Measurements from ENCODE around the gene PCDHGC5.
A peak's percentile ranks its signal among the peaks of the same experiment; 100 is the strongest.

PCDHGC5 gene

DNA sequence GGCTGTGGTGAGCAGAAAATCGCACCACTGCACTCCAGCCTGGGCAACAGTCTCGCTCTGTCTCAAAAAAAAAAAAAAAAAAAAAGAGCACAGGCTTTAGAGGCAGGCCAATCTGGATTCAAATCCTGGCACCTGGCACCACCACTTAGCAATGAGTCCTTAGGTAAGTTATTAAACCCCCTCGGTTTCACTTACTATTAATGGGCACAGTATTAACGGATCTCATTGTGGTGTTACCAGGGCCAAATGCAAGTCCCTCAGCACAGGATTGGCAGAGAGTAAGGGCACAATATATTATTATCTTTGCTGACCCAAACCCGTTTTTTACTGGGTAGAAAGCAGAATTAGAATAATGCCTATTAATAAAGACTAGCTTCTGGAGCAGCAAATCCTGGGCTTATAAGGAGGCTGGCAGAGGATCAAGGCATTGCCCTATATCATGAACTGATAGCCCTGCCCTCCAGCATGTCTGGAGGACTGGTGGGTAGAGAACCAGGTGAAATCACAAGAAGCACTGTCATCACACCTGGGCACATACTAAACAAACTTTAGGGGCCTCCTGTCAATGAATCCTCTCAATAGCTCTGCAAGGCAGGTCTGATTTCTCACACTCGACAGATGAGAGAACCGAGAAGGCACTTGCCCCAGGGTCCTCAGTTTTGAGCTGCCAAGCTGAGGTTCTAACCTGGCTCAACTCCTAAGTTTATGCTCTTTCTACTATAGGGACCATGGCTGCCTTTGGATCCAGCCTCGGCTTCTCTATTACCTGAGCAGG, 17.7 kb downstream of the PCDHGC5 start:
- peaks cover 15 to 30% of the 10 kb centered on the region in 2 donors for H3K36me3 ChIP-seq (ENCODE audit: control insufficient read depth in 2 of 2, insufficient read depth in 2 of 2, low read length in 2 of 2)
- peak overlapping the region; percentile 46 to 47 for H3K9ac ChIP-seq (ENCODE audit: low read length in 2 of 2)
- H3K9me3 ChIP-seq (ENCODE audit: control insufficient read depth in 2 of 2, low read length in 2 of 2) = no peaks in the 10 kb centered on the region
- H3K4me3 ChIP-seq (ENCODE audit: low read length in 2 of 2) = no peak overlapping the region
- peak overlapping the region; percentile 81 for H3K27ac ChIP-seq (ENCODE audit: low read length)
- peaks cover 31% of the 10 kb centered on the region for H3K4me1 ChIP-seq (ENCODE audit: control insufficient read depth, insufficient read depth, low read length)
- H3K27me3 ChIP-seq (ENCODE audit: control insufficient read depth in 1 of 2, insufficient read depth in 2 of 2, low read length in 2 of 2) = no peaks in the 10 kb centered on the region

DNA sequence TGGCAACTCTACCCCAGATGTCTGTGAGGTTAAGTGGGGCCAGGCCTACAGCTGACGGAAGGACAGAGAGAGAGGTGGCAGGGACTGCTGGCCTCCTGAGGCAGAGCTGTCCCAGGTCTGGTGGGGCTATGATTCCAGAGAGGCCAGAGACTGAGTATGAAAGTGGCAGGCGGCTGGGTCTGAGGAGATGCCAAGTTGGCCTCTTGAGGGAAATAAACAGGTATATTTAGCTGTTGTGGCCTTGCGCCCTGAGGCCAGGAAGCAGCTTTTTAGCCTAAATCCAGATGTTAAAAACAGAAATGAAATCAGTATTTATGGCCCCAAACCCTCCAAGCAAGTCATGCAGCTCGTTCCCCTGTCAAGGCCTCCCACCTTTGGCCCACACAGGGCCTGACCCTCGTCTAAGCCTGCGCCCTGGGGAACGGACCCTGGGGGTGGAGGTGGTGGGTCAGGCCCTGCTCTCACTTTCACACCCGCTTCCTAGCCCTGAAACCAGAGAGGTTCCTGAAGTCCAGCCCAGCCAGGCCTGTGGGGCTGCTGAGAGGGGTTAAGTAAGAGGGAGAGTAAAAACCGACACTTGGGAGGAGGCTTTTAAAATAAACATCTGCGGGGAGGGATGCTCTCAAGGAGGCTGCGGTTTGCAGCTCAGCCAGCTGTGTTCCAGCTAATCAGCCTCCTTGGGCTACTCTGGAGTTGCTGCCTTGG, 18.7 kb downstream of the PCDHGC5 start:
- Histone ChIP-seq H3K36me3 (ENCODE audit: control insufficient read depth in 2 of 2, insufficient read depth in 2 of 2, low read length in 2 of 2) (peaks cover 17 to 30% of the 10 kb centered on the region in 2 donors), H3K27me3 (ENCODE audit: control insufficient read depth in 1 of 2, insufficient read depth in 2 of 2, low read length in 2 of 2) (no peaks in the 10 kb centered on the region), H3K9me3 (ENCODE audit: control insufficient read depth in 2 of 2, low read length in 2 of 2) (no peaks in the 10 kb centered on the region), H3K4me1 (ENCODE audit: control insufficient read depth, insufficient read depth, low read length) (peaks cover 39% of the 10 kb centered on the region), H3K4me3 (ENCODE audit: low read length in 2 of 2) (peak overlapping the region; percentile 7 to 58), H3K27ac (ENCODE audit: low read length) (peak overlapping the region; percentile 81), H3K9ac (ENCODE audit: low read length in 2 of 2) (peak overlapping the region; percentile 46 to 47)

DNA sequence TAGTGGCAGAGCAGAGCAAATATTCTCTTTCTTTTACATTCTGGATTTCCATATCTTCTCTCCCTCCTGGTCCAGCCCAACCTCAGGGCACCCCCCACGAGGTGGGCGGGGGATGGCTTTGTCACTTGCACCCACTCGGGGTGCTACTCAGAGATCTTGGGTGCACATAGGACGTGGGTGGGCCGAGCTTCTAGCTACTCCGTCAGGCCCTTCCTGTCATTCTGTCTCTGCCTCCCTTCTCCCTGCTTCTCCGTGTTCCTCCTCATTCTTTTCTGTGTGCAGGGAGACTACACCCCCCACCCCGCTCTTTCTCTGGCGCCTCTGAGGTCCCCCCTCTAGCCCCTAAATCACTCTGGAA, 19.5 kb downstream of the PCDHGC5 start:
- peaks cover 17 to 30% of the 10 kb centered on the region in 2 donors for H3K36me3 ChIP-seq (ENCODE audit: control insufficient read depth in 2 of 2, insufficient read depth in 2 of 2, low read length in 2 of 2)
- H3K27me3 ChIP-seq (ENCODE audit: control insufficient read depth in 1 of 2, insufficient read depth in 2 of 2, low read length in 2 of 2) = no peaks in the 10 kb centered on the region
- peak overlapping the region; percentile 7 to 58 for H3K4me3 ChIP-seq (ENCODE audit: low read length in 2 of 2)
- H3K4me1 ChIP-seq (ENCODE audit: control insufficient read depth, insufficient read depth, low read length) = peaks cover 43% of the 10 kb centered on the region
- no peaks in the 10 kb centered on the region for H3K9me3 ChIP-seq (ENCODE audit: control insufficient read depth in 2 of 2, low read length in 2 of 2)
- H3K27ac ChIP-seq (ENCODE audit: low read length) = peak overlapping the region; percentile 81
- H3K9ac ChIP-seq (ENCODE audit: low read length in 2 of 2) = peak overlapping the region; percentile 5 to 46

DNA sequence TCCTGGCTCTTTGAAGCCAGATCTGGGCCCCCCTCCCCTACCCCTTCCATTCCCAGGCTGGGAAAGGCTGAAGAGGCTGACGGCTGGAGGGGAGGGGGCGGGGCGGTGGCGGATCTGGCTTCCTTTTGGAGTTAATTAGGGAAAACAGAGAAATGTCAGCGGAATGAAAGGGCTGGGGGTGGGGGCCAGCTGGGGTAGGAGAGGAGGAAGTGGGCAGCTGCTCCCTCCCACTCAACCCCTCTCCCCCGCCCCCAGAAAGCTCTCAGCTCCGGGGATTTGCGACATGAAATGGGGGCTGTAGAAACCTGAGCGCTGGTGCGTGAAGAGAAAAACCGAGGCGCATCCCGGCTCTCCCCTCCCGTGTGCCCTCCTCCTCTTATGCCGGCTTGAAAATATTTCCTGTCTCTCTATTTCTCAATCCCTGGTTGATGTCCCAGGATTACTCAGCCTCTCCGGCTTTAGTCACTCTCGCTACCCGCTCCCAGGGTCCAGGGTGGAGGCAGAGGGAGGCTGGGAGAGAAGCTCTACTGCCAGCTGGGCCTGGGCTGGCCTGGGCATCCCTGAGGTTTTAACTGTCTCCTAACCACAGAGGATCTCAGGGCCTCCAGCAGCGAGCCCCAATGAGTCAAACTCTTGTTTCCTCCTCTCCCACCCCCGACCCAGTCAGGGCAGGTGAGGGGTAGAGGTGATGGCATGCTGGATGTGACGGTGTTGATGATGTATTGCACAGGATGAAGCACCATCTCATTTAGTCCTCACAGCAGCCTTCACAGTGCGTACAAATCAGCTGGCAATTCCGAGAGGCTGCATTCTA, 20.1 kb downstream of the PCDHGC5 start:
- no peaks in the 10 kb centered on the region for H3K9me3 ChIP-seq (ENCODE audit: control insufficient read depth in 2 of 2, low read length in 2 of 2)
- H3K4me3 ChIP-seq (ENCODE audit: low read length in 2 of 2) = peak overlapping the region; percentile 28 to 58
- H3K9ac ChIP-seq (ENCODE audit: low read length in 2 of 2) = peak overlapping the region; percentile 46 to 68
- peak overlapping the region; percentile 81 for H3K27ac ChIP-seq (ENCODE audit: low read length)
- no peaks in the 10 kb centered on the region for H3K27me3 ChIP-seq (ENCODE audit: control insufficient read depth in 1 of 2, insufficient read depth in 2 of 2, low read length in 2 of 2)
- peaks cover 48% of the 10 kb centered on the region for H3K4me1 ChIP-seq (ENCODE audit: control insufficient read depth, insufficient read depth, low read length)
- H3K36me3 ChIP-seq (ENCODE audit: control insufficient read depth in 2 of 2, insufficient read depth in 2 of 2, low read length in 2 of 2) = peaks cover 17 to 28% of the 10 kb centered on the region in 2 donors

DNA sequence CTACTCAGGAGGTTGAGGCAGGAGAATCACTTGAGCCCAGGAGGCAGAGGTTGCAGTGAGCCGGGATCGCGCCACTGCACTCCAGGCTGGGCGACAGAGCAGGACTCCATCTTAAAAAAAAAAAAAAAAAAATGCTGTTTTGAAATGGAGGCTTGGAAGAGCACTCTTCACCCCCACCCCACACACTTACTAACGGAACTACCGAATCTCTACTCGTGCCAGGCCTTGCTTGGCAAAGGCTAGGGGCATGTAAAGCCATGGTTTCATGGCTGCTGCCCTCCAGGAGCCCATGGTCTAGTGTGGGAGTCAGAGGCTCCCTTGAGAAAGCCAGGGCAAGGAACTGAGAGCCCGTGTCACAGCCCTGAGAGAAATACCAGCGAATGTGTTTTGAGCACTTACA, 21.3 kb downstream of the PCDHGC5 start:
- peaks cover 60% of the 10 kb centered on the region for H3K4me1 ChIP-seq (ENCODE audit: control insufficient read depth, insufficient read depth, low read length)
- no peak overlapping the region for H3K4me3 ChIP-seq (ENCODE audit: low read length in 2 of 2)
- H3K36me3 ChIP-seq (ENCODE audit: control insufficient read depth in 2 of 2, insufficient read depth in 2 of 2, low read length in 2 of 2) = peaks cover 17 to 22% of the 10 kb centered on the region in 2 donors
- H3K27ac ChIP-seq (ENCODE audit: low read length) = peak overlapping the region; percentile 93
- H3K9ac ChIP-seq (ENCODE audit: low read length in 2 of 2) = no peak overlapping the region
- no peaks in the 10 kb centered on the region for H3K9me3 ChIP-seq (ENCODE audit: control insufficient read depth in 2 of 2, low read length in 2 of 2)
- no peaks in the 10 kb centered on the region for H3K27me3 ChIP-seq (ENCODE audit: control insufficient read depth in 1 of 2, insufficient read depth in 2 of 2, low read length in 2 of 2)

DNA sequence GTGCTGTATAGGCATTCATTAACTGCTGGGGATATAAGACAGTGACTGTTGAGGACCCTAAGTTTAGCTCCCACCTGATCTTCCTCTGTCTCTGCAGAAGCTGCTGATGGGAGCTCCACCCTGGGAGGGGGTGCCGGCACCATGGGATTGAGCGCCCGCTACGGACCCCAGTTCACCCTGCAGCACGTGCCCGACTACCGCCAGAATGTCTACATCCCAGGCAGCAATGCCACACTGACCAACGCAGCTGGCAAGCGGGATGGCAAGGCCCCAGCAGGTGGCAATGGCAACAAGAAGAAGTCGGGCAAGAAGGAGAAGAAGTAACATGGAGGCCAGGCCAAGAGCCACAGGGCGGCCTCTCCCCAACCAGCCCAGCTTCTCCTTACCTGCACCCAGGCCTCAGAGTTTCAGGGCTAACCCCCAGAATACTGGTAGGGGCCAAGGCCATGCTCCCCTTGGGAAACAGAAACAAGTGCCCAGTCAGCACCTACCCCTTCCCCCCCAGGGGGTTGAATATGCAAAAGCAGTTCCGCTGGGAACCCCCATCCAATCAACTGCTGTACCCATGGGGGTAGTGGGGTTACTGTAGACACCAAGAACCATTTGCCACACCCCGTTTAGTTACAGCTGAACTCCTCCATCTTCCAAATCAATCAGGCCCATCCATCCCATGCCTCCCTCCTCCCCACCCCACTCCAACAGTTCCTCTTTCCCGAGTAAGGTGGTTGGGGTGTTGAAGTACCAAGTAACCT, 22.1 kb downstream of the PCDHGC5 start:
- Histone ChIP-seq H3K36me3 (ENCODE audit: control insufficient read depth in 2 of 2, insufficient read depth in 2 of 2, low read length in 2 of 2) (peaks cover 11 to 14% of the 10 kb centered on the region in 2 donors), H3K4me3 (ENCODE audit: low read length in 2 of 2) (no peak overlapping the region), H3K9me3 (ENCODE audit: control insufficient read depth in 2 of 2, low read length in 2 of 2) (no peaks in the 10 kb centered on the region), H3K27me3 (ENCODE audit: control insufficient read depth in 1 of 2, insufficient read depth in 2 of 2, low read length in 2 of 2) (no peaks in the 10 kb centered on the region), H3K4me1 (ENCODE audit: control insufficient read depth, insufficient read depth, low read length) (peaks cover 67% of the 10 kb centered on the region), H3K9ac (ENCODE audit: low read length in 2 of 2) (no peak overlapping the region), H3K27ac (ENCODE audit: low read length) (peak overlapping the region; percentile 93)

DNA sequence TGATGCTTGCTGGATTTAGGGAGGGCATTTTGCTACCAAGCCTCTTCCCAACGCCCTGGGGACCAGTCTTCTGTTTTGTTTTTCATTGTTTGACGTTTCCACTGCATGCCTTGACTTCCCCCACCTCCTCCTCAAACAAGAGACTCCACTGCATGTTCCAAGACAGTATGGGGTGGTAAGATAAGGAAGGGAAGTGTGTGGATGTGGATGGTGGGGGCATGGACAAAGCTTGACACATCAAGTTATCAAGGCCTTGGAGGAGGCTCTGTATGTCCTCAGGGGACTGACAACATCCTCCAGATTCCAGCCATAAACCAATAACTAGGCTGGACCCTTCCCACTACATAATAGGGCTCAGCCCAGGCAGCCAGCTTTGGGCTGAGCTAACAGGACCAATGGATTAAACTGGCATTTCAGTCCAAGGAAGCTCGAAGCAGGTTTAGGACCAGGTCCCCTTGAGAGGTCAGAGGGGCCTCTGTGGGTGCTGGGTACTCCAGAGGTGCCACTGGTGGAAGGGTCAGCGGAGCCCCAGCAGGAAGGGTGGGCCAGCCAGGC, 23.0 kb downstream of the PCDHGC5 start:
- no peaks in the 10 kb centered on the region for H3K9me3 ChIP-seq (ENCODE audit: control insufficient read depth in 2 of 2, low read length in 2 of 2)
- H3K27me3 ChIP-seq (ENCODE audit: control insufficient read depth in 1 of 2, insufficient read depth in 2 of 2, low read length in 2 of 2) = no peaks in the 10 kb centered on the region
- peak overlapping the region in 1 of 2 donors; percentile 79 for H3K9ac ChIP-seq (ENCODE audit: low read length in 2 of 2)
- H3K4me1 ChIP-seq (ENCODE audit: control insufficient read depth, insufficient read depth, low read length) = peaks cover 66% of the 10 kb centered on the region
- peaks cover 11 to 14% of the 10 kb centered on the region in 2 donors for H3K36me3 ChIP-seq (ENCODE audit: control insufficient read depth in 2 of 2, insufficient read depth in 2 of 2, low read length in 2 of 2)
- peak overlapping the region; percentile 89 to 92 for H3K4me3 ChIP-seq (ENCODE audit: low read length in 2 of 2)
- peak overlapping the region; percentile 93 for H3K27ac ChIP-seq (ENCODE audit: low read length)

DNA sequence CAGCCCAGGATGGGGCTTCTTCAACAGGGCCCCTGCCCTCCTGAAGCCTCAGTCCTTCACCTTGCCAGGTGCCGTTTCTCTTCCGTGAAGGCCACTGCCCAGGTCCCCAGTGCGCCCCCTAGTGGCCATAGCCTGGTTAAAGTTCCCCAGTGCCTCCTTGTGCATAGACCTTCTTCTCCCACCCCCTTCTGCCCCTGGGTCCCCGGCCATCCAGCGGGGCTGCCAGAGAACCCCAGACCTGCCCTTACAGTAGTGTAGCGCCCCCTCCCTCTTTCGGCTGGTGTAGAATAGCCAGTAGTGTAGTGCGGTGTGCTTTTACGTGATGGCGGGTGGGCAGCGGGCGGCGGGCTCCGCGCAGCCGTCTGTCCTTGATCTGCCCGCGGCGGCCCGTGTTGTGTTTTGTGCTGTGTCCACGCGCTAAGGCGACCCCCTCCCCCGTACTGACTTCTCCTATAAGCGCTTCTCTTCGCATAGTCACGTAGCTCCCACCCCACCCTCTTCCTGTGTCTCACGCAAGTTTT, 23.6 kb downstream of the PCDHGC5 start:
- Histone ChIP-seq H3K4me1 (ENCODE audit: control insufficient read depth, insufficient read depth, low read length) (peaks cover 60% of the 10 kb centered on the region), H3K27ac (ENCODE audit: low read length) (peak overlapping the region; percentile 93), H3K9ac (ENCODE audit: low read length in 2 of 2) (peak overlapping the region; percentile 73 to 79), H3K9me3 (ENCODE audit: control insufficient read depth in 2 of 2, low read length in 2 of 2) (no peaks in the 10 kb centered on the region), H3K27me3 (ENCODE audit: control insufficient read depth in 1 of 2, insufficient read depth in 2 of 2, low read length in 2 of 2) (no peaks in the 10 kb centered on the region), H3K36me3 (ENCODE audit: control insufficient read depth in 2 of 2, insufficient read depth in 2 of 2, low read length in 2 of 2) (peaks cover 11 to 16% of the 10 kb centered on the region in 2 donors), H3K4me3 (ENCODE audit: low read length in 2 of 2) (peak overlapping the region; percentile 89 to 92)

DNA sequence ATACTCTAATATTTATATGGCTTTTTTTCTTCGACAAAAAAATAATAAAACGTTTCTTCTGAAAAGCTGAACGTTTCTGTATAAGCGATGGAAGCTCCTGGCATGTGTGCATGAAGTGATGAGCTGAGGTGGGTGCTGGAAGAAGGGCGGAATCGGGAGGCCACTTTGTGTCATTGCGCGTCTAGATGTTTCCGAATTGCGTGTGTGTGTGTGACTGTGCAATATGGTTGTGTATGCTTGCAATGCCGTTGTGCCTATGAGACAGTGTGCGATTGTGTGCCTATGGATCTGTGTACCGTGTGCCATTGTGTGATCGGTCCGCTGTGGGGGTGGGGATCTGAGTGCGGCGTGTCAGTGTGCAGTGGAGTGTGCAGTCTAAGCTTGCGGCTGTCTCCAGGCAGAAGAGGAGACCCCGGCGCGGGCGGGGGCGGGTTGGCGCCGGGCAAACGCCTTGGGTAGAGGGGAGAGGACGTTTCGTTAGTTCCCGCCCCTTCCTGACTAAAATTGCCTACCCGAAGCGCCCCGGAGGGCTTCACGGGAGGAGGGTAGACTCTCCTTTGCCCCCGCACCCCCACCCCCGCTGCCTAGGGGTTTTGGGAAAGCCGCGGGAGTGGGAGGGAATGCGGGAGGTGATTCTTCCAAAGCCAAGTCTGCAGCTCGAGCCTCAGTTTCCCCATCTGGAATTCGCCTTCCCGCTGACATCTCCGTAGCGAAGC, 24.2 kb downstream of the PCDHGC5 start:
- Histone ChIP-seq H3K4me1 (ENCODE audit: control insufficient read depth, insufficient read depth, low read length) (peaks cover 53% of the 10 kb centered on the region), H3K27ac (ENCODE audit: low read length) (peak overlapping the region; percentile 93), H3K4me3 (ENCODE audit: low read length in 2 of 2) (peak overlapping the region; percentile 89 to 92), H3K9me3 (ENCODE audit: control insufficient read depth in 2 of 2, low read length in 2 of 2) (no peaks in the 10 kb centered on the region), H3K9ac (ENCODE audit: low read length in 2 of 2) (peak overlapping the region; percentile 73 to 79), H3K36me3 (ENCODE audit: control insufficient read depth in 2 of 2, insufficient read depth in 2 of 2, low read length in 2 of 2) (peaks cover 11 to 16% of the 10 kb centered on the region in 2 donors), H3K27me3 (ENCODE audit: control insufficient read depth in 1 of 2, insufficient read depth in 2 of 2, low read length in 2 of 2) (no peaks in the 10 kb centered on the region)
